SK-N-MC (cell line): ENCODE data around the gene CRTC2.

Experiments used
- DNase-seq: peaks from one replicate; pipeline ENCODE4 v3.0.0-alpha.2; 2011; ENCODE audit warnings: low read depth, low spot score
- H3K27ac ChIP-seq: fragments of 200-600 bp; sonication (generic); 2 replicates; pipeline ENCODE4 v1.5.1; 2016; ENCODE audit warnings: mixed run types
- H3K36me3 ChIP-seq: fragments of 200-600 bp; sonication (generic); 2 replicates; pipeline ENCODE4 v1.6.1; 2017; ENCODE audit warnings: antibody characterized with exemption, low read length, mixed read lengths; ENCODE audit not compliant: insufficient read depth
- H3K4me3 ChIP-seq: fragments of 200-600 bp; sonication (generic); 2 replicates; pipeline ENCODE4 v1.5.1; 2016
- H3K9ac ChIP-seq: fragments of 200-600 bp; sonication (generic); 2 replicates; pipeline ENCODE4 v1.8.0; 2017; ENCODE audit warnings: mixed run types, mixed read lengths; ENCODE audit not compliant: insufficient read length
- H3K9me3 ChIP-seq: fragments of 200-600 bp; sonication (generic); 2 replicates; pipeline ENCODE4 v1.6.1; 2017; ENCODE audit warnings: low read depth, mild to moderate bottlenecking, antibody characterized with exemption, low read length, moderate library complexity, mixed read lengths
- EZH2 ChIP-seq: fragments of 200-600 bp; sonication (generic); IDR thresholded peaks from one replicate; pipeline ENCODE4 v1.6.1; 2017; ENCODE audit warnings: antibody characterized with exemption
- FOXP2 ChIP-seq: optimal IDR thresholded peaks from 2 replicates; pipeline ENCODE3; 2011; ENCODE audit warnings: mild to moderate bottlenecking, moderate library complexity; ENCODE audit not compliant: insufficient read depth; ENCODE audit errors: extremely low read length, control extremely low read depth
- POLR2AphosphoS5 ChIP-seq: IDR thresholded peaks from 2 replicates; pipeline ENCODE4 v1.6.1; 2012; ENCODE audit warnings: mild to moderate bottlenecking, low read depth, low read length, borderline replicate concordance

CRTC2 gene

DNA sequence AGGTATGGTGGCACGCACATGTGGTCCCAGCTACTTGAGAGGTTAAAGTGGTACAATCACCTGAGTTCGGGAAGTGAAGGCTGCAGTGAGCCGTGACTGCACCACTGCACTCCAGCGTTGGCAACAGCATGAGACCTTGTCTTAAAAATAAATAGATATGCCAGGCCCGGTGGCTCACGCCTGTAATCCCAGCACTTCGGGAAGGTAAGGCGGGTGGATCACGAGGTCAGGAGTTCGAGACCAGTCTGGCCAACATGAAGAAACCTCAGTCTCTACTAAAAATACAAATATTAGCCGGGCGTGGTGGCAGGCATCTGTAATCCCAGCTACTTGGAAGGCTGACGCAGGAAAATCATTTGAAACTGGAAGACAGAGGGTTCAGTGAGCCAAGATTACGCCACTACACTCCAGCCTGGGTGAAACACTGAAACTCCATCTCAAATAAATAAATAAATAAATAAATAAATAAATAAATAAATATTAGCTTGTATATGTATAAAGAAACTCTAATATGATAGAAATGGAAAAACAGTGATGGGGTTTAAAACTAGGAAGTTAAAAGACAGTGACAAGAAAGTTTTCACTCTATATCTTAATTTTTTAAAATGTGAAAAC, 54.5 kb downstream of the CRTC2 start:
- DNase-seq: no peak
- Histone ChIP-seq H3K9me3 (no peaks in the 10 kb centered on the region), H3K27ac (no peak overlapping the region), H3K4me3 (no peak overlapping the region), H3K9ac (no peak overlapping the region), H3K36me3 (peaks cover 14% of the 10 kb centered on the region; the same call in 1 of the 2 replicates)
- TF ChIP-seq FOXP2 (no peak), POLR2AphosphoS5 (no peak), EZH2 (no peak)

GRCh38 chr1:153899509-153899908, 58.9 kb downstream of the CRTC2 start:
- Histone ChIP-seq H3K4me3 (no peak overlapping the region), H3K9me3 (no peaks in the 10 kb centered on the region), H3K27ac (no peak overlapping the region), H3K36me3 (peaks cover 14% of the 10 kb centered on the region), H3K9ac (no peak overlapping the region)
- no peak for DNase-seq
- TF ChIP-seq POLR2AphosphoS5 (no peak), EZH2 (no peak), FOXP2 (no peak)
